ENCODE results near the gene RSRC1.

- no peak for TF ChIP-seq CTCF (IDR thresholded peaks at IDR 0.05)
- TF ChIP-seq EZH2 (IDR thresholded peaks at IDR 0.05) = no peak
- TF ChIP-seq EZH2phosphoT487 (IDR thresholded peaks at IDR 0.05) = no peak
Observed at GRCh38 chr3:158395421-158395820, 285.5 kb downstream of the RSRC1 start.

All from neural progenitor cell (in vitro differentiated cells).